ENCODE measurements around the gene SOX30.
A peak's percentile ranks its signal among the peaks of the same experiment; 100 is the strongest.

SOX30 gene

DNA sequence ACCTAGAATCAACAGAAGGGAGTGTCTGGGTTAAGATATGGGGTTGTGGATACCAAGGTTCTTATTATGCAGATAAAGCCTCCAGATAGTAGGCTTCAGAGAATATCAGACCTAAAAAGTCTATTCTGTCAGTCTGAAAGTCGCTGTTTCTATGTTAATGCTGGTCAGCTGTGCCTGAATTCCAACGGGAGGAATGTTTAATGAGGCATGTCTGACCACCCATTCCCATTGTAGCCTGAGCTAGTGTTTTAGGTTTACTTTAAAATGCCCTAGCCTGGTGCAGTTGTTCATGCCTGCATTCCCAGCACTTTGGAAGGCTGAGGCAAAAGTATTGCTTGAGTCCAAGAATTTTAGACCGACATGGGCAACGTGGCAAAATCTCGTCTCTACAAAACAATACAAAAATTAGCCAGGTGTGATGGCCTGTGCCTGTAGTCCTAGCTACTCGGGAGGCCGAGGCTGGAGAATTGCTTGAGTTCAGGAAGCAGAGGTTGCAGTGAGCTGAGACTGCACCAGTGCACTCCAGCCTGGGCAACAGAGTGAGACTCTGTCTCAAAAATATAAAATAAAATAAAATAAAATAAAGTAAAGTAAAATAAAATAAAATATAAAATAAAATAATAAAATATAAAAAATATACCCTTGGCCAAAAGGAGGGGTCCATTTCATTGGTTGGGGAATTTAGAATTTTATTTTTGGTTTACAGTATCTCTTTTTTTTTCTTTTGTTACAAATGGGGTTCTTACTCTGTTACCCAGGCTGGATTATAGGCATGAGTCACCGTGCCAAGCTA, 7.8 kb upstream of the SOX30 start:
- no peak for DNase-seq

DNA sequence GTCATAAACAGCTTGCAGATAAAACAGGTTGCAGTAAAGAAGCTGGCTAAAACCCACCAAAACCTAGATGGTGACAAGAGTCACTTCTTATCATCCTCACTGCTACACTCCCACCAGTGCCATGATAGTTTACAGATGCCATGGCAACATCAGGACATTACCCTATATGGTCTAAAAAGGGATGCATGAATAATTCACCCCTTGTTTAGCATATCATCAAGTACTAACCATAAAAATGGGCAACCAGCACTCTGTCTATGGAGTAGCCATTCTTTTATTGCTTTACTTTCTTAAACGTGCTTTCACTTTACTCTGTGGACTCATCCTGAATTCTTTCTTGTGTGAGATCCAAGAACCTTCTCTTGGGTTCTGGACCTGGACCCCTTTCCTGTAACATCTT, 6.7 kb upstream of the SOX30 start:
- no peak for DNase-seq

DNA sequence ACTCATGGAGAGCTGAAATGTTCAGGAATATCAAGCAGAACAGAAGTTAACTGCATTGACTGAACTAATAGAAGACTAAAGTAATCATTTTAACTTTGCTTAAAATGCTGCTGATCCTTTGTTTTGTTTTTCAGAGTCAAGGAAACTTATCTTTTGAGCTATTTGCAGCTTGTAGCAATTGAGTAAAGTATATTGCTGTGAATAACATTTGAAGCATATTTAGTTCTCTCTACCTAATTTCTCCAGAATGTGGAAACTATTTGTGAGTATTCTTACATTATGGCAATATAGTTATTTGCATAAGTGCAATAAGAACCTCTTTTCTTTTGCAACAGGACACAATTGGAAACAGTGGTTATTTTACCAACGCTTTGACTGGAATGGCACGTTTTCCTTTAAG, 5.3 kb upstream of the SOX30 start:
- no peak for DNase-seq

- DNase-seq = peak; percentile 17
Measured at GRCh38 chr5:157651623-157652376, 438 bp downstream of the SOX30 start.

GRCh38 chr5:157650991-157651611, 1.1 kb downstream of the SOX30 start:
- DNase-seq = no peak

DNA sequence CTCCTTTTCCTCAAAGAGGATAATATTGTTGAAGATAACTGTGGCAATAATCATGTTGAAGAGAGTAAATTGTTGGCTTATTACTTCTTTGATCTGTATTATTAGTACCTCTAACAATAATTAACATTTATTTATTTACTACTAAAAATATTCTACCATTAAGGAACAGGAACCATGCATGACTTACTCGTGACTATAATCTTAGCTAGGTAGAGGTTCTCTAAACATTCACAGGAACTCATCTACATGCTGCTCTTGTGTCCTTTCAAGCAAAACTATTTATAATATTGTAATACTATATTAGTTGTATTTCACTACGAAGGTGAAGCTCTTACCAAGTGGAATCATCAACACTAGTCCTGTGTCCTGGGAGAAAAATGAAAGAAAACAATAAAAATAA, 3.1 kb downstream of the SOX30 start:
- no peak for DNase-seq

GRCh38 chr5:157648275-157648990, 3.8 kb downstream of the SOX30 start:
- DNase-seq = no peak

DNA sequence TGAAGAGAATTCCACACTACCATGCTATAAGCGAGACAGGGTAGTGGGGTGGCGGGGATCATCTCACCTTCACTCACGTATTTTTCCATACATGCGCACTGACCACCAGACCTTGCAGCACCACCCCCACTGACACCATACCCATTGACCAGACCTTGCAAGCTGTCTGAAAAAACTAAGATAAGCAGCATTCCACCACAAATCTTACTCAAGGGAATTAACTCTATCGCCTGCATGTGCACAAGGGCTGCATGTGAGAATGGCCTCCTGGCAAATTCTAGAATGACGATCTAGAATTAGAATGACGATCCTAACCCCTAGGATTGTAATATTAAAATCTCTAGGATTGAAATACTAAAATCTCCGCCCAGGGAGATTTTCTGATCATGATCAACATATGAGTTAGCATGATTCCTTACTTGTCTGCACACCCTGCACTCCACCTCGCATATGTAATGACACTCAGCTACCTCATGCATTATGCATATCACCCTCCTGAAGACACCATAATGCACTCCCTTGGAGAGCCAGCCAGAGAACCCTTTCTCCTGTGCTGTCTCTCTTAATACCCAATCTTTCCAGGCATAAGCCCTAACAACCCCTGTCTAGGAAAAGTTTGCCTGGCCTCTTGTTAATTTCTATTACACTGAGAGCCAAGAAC, 11.7 kb downstream of the SOX30 start:
- DNase-seq = no peak

DNA sequence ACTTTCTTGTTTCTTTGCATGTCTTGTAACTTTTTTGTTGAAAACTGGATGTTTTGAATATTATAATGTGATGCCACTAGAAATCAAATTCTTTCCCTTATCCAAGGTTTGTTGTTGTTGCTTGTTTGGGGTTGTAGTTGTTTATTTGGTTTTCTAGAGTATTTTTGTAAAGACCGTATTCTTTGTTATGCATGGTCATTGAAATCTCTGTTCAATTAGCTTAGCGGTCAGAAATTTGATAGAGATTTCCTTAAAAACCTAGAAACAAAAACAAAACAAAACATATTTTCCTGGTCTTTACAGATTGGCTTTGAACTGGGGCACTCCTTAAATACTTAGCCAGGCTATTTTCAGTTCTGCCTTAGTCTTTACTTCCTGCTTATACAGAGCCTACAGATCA, 21.9 kb downstream of the SOX30 start:
- DNase-seq = no peak

DNA sequence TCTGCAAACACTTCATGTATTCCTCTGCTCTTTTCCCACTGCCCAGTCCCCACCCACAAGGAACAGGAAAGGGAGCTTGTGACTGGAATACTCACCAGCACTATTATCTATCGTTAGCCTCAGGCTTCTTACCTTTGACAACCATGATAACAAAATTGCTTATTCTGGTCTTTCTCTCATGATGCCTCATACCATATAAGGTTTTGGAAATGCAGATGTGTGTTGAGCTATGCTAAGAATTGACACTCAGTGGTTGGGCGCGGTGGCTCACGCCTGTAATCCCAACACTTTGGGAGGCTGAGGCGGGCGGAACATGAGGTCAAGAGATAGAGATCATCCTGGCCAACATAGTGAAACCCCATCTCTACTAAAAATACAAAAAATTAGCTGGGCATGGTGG, 25.4 kb downstream of the SOX30 start:
- DNase-seq = no peak

- DNase-seq = no peak
Measured at GRCh38 chr5:157624144-157624543, 28.1 kb downstream of the SOX30 start.

GRCh38 chr5:157620776-157621175, 31.5 kb downstream of the SOX30 start:
- DNase-seq = no peak

DNA sequence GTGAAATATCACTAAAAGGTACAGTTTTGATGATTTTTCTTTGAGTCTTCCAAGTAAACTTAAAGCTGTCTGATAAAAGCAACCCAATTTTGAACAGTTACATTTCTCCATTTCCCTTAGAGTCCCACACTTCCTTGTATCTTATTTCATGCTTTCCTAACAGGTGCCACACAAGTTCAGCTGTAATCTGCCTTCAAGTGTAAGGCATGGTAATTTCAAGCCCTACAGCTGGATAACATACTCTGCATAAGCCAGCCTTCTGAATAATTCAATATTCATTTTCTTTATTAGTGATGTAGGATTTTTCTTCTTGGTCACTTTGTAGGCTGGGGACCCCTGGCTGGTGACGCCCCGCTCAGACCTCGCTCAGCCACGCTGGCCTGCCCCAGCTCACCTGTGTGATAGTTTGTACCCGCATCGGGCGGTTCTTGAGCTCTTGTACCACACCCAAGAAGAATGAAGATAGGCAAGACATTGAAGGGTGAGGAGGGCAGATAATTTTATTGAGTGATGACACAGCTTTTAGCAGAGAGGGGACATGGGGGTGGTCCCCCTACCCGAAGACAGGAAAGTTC, 34.0 kb downstream of the SOX30 start:
- no peak for DNase-seq

DNA sequence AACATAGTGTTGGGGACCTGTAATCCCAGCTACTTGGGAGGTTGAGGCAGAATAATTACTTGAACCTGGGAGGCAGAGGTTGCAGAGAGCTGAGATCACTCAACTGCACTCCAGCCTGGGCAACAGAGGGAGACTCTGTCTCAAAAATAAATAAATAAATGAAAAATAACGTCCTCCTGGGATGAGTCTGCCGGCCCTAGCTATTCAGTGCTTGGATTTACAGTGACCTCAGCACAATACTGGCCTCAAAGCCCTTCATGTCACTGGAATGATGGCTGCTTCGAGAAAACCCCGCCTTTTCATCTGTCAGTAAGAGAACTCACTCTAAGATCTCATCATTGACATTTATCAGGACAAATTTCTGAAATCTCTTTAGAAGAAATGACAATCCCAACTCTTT, 35.5 kb downstream of the SOX30 start:
- no peak for DNase-seq

- no peak for DNase-seq
Measured at GRCh38 chr5:157613385-157614245, 38.6 kb downstream of the SOX30 start.

- no peak for DNase-seq
Measured at GRCh38 chr5:157612581-157612980, 39.7 kb downstream of the SOX30 start.

- DNase-seq = no peak
Measured at GRCh38 chr5:157611571-157612476, 40.4 kb downstream of the SOX30 start.

GRCh38 chr5:157610990-157611389, 41.2 kb downstream of the SOX30 start:
- no peak for DNase-seq

DNA sequence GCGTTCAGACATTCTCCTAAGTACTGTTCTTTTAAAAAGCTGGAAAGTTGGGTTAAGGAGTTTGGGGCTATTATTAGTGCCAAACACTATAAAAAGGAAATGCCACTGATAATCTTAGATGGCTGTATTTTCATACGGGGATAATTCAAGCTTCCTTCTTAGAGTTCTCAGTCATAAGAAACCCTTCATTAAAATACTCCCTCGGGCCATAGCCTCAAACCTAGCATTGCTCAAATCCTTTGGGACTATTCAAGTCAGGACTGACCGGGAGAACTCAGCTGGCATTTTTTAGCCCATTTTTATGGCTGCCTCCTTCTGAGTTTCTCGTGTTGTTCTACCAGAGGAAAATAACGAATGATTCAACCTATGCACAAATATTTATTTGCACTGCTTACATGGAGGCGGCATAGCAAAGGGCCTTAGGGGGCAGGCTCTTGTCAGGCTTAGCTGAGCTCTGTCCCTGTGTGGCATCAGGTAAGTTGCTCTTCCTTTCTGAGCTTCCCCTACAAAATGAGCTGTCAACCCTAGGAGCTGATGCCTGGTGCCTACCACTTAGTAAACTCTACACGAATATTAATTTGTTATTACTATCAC, 43.2 kb downstream of the SOX30 start:
- no peak for DNase-seq
